Mucosa of gallbladder (tissue), 1 donor: ENCODE measurements around the gene CRTC1. TPM values are rescaled to one million over a fixed set of nuclear protein-coding genes. Genes with fewer than 3 reads are reported as not detected.

Experiments used
- total RNA-seq: library from RNA; stranded (reverse); gene quantifications from one replicate; pipeline ENCODE4 v1.2.1, GENCODE V29; 2021
- donor health status: DM: no; HTN: no; CAD: no.

The CRTC1 gene
- total RNA-seq, 1 donor from 2014 or later = 23.6 TPM

Other genes starting within 250 kb of the CRTC1 start
- gene ISYNA1, start 245.5 kb upstream of the CRTC1 start, total RNA-seq = 37.1 TPM
- 20.1 TPM for gene ELL, start 161.6 kb upstream of the CRTC1 start, total RNA-seq
- 226 TPM for gene FKBP8, start 140.1 kb upstream of the CRTC1 start, total RNA-seq
- 70.5 TPM for gene KXD1, start 125.8 kb upstream of the CRTC1 start, total RNA-seq
- 878 TPM for gene UBA52, start 111.8 kb upstream of the CRTC1 start, total RNA-seq
- gene REX1BD, start 94.9 kb upstream of the CRTC1 start, total RNA-seq = 93.0 TPM
- gene CRLF1, start 76.9 kb upstream of the CRTC1 start, total RNA-seq = 5.8 TPM
- 10.9 TPM for gene TMEM59L, start 70.8 kb upstream of the CRTC1 start, total RNA-seq
- gene KLHL26, start 46.7 kb upstream of the CRTC1 start, total RNA-seq = 16.7 TPM
- gene COMP, start 107.6 kb downstream of the CRTC1 start, total RNA-seq = 2.0 TPM
- gene UPF1, start 148.3 kb downstream of the CRTC1 start, total RNA-seq = 117 TPM
- gene CERS1, start 212.5 kb downstream of the CRTC1 start, total RNA-seq = 1.8 TPM
- 183 TPM for gene COPE, start 235.7 kb downstream of the CRTC1 start, total RNA-seq
- gene DDX49, start 236.0 kb downstream of the CRTC1 start, total RNA-seq = 34.2 TPM